IMR-90 (cell line): ENCODE results near the gene CFAP43.

Experiments
- BHLHE40 ChIP-seq: fragments of 150-350 bp; IDR thresholded peaks from 2 replicates; pipeline ENCODE4 v1.6.1; 2016; ENCODE audit warnings: mild to moderate bottlenecking, low read depth, low read length
- CEBPB ChIP-seq: IDR thresholded peaks from 2 replicates; pipeline ENCODE4 v1.6.1; 2012; ENCODE audit warnings: low read depth, low read length, improper control_type of control experiment
- CHD1 ChIP-seq: IDR thresholded peaks from 2 replicates; pipeline ENCODE4 v1.6.1; 2012; ENCODE audit warnings: low read depth, low read length, improper control_type of control experiment
- CTCF ChIP-seq: conservative IDR thresholded peaks from 2 replicates; pipeline ENCODE4 v1.5.1; 2012; ENCODE audit warnings: mild to moderate bottlenecking, low read depth, low read length, improper control_type of control experiment
- FOS ChIP-seq: fragments of 150-350 bp; IDR thresholded peaks from 2 replicates; pipeline ENCODE4 v1.6.1; 2016; ENCODE audit warnings: low read depth, low read length
- MAFK ChIP-seq: IDR thresholded peaks from 2 replicates; pipeline ENCODE4 v1.6.1; 2012; ENCODE audit warnings: low read depth, low read length, improper control_type of control experiment
- POLR2A ChIP-seq: IDR thresholded peaks from 2 replicates; pipeline ENCODE4 v1.6.1; 2012; ENCODE audit warnings: mild to moderate bottlenecking, low read depth, low read length
- RAD21 ChIP-seq: IDR thresholded peaks from 2 replicates; pipeline ENCODE4 v1.6.1; 2012; ENCODE audit warnings: low read length, improper control_type of control experiment
- RFX5 ChIP-seq: IDR thresholded peaks from 2 replicates; pipeline ENCODE4 v1.8.0; 2012; ENCODE audit warnings: low read depth, mild to moderate bottlenecking, low read length, moderate library complexity
- SMC3 ChIP-seq: fragments of 150-350 bp; IDR thresholded peaks from 2 replicates; pipeline ENCODE4 v1.6.1; 2016; ENCODE audit warnings: low read depth, mild to moderate bottlenecking, antibody characterized with exemption, low read length, moderate library complexity
- USF2 ChIP-seq: fragments of 150-350 bp; IDR thresholded peaks from 2 replicates; pipeline ENCODE4 v1.6.1; 2017; ENCODE audit warnings: mild to moderate bottlenecking, antibody characterized with exemption, low read length, low read depth

GRCh38 chr10:104142081-104142480, 90.1 kb downstream of the CFAP43 start:
- TF ChIP-seq RFX5 (no peak), CTCF (no peak), USF2 (no peak), MAFK (no peak), POLR2A (no peak), FOS (no peak), CHD1 (no peak), SMC3 (no peak), RAD21 (no peak), CEBPB (no peak), BHLHE40 (no peak)
